Transverse colon (tissue), 4 donors: Measurements from ENCODE around the gene ZFP42.

ENCODE experiments used
- POLR2A ChIP-seq: fragments of 450-650 bp; IDR thresholded peaks from one replicate; pipeline ENCODE4 v1.6.1; 2016; ENCODE audit warnings: antibody characterized with exemption, mild to moderate bottlenecking, moderate library complexity
- POLR2AphosphoS5 ChIP-seq, 3 donors: sonication (generic); formaldehyde crosslinking; IDR thresholded peaks; one replicate each; pipeline ENCODE4 v1.6.1; 2016; ENCODE audit warnings: antibody characterized with exemption in 3 of 3
- TF ChIP-seq, protein P1 (sequence below), 5 experiments: fragments of 200-600 bp in 3 of 5; fragments of 450-650 bp in 2 of 5; sonication (generic) in 3 of 5; IDR thresholded peaks; 1 replicate in 2 of 5; 2 replicates in 3 of 5; pipeline ENCODE4 v1.5.1; 2016 to 2017; ENCODE audit warnings: antibody characterized with exemption in 5 of 5, inconsistent platforms in 3 of 5, mild to moderate bottlenecking in 2 of 5, moderate library complexity in 1 of 5

DNA sequence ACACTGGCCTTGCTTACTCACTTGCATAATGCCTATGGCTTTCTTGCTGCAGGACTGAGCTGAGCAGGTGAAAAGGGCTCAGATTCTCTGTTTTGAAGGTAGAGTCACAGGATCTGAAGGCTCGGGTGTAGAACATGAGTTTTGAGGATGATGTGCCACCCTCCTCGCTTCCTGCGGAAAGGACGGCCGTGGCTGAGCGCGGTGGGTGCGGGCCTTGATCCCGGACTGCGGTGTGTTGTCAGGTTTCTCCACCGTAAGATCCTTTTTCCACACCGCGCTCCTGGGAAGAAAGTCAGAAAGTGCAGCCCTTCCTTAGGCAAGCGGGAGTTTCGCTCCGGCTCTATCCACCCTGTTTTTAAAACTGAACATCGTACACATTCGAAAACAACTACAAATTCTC, 36.2 kb downstream of the ZFP42 start:
- TF ChIP-seq, protein P1, sequence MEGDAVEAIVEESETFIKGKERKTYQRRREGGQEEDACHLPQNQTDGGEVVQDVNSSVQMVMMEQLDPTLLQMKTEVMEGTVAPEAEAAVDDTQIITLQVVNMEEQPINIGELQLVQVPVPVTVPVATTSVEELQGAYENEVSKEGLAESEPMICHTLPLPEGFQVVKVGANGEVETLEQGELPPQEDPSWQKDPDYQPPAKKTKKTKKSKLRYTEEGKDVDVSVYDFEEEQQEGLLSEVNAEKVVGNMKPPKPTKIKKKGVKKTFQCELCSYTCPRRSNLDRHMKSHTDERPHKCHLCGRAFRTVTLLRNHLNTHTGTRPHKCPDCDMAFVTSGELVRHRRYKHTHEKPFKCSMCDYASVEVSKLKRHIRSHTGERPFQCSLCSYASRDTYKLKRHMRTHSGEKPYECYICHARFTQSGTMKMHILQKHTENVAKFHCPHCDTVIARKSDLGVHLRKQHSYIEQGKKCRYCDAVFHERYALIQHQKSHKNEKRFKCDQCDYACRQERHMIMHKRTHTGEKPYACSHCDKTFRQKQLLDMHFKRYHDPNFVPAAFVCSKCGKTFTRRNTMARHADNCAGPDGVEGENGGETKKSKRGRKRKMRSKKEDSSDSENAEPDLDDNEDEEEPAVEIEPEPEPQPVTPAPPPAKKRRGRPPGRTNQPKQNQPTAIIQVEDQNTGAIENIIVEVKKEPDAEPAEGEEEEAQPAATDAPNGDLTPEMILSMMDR (IDR thresholded peaks at IDR 0.05), result no peak
- no peak for TF ChIP-seq POLR2A
- TF ChIP-seq POLR2AphosphoS5 (IDR thresholded peaks at IDR 0.05), result no peak
